PC-3 (cell line): ENCODE measurements around the gene UROC1. TPM values are rescaled to one million over a fixed set of nuclear protein-coding genes. Genes with fewer than 3 reads are reported as not detected.

Source experiments
- ATAC-seq: fragments of 200-7000 bp; cut with Tn5 transposase; 2 replicates; pipeline ENCODE4 v1.9.1; 2020; ENCODE audit warnings: mild to moderate bottlenecking, moderate library complexity
- BruUV-seq: library from RNA; stranded (reverse); fragments of 400-500 nt; replicated peaks from 2 replicates; lab custom pipeline; 2021; lab: Mats Ljungman, UMichigan
- CTCF ChIA-PET: fragments of 300-600 bp; sonication (Branson Sonifier 250); formaldehyde crosslinking; loops from one replicate; lab custom pipeline; 2022; ENCODE audit warnings: antibody characterized with exemption; lab: Charles Lee
- POLR2A ChIA-PET: fragments of 300-600 bp; sonication (Branson Sonifier 250); formaldehyde crosslinking; loops from one replicate; lab custom pipeline; 2022; ENCODE audit warnings: antibody characterized with exemption; ENCODE audit not compliant: unreplicated experiment; lab: Charles Lee
- DNase-seq: peaks from one replicate; pipeline ENCODE4 v3.0.0-alpha.2; 2015
- H2AFZ ChIP-seq: fragments of 300-600 bp; sonication (generic); 2 replicates; pipeline ENCODE4 v1.6.0; 2016; ENCODE audit warnings: antibody characterized with exemption, low read length
- H3F3A ChIP-seq: fragments of 300-600 bp; sonication (generic); one replicate; pipeline ENCODE4 v1.6.0; 2017; ENCODE audit warnings: antibody characterized with exemption, low read length, control low read depth, mild to moderate bottlenecking; ENCODE audit not compliant: unreplicated experiment
- H3K27ac ChIP-seq: fragments of 300-600 bp; sonication (generic); 2 replicates; pipeline ENCODE4 v1.5.1; 2016; ENCODE audit warnings: mild to moderate bottlenecking, low read length
- H3K27me3 ChIP-seq: fragments of 300-600 bp; sonication (generic); 2 replicates; pipeline ENCODE4 v1.6.1; 2016; ENCODE audit warnings: low read length, mixed read lengths
- H3K36me3 ChIP-seq: fragments of 300-600 bp; sonication (generic); 2 replicates; pipeline ENCODE4 v1.6.1; 2016; ENCODE audit warnings: low read depth, mixed run types, low read length, mixed read lengths
- H3K4me1 ChIP-seq: fragments of 300-600 bp; sonication (generic); 2 replicates; pipeline ENCODE4 v1.5.1; 2016; ENCODE audit warnings: low read length; ENCODE audit not compliant: insufficient read depth
- H3K4me2 ChIP-seq: fragments of 300-600 bp; sonication (generic); 2 replicates; pipeline ENCODE4 v1.6.0; 2016; ENCODE audit warnings: low read length
- H3K4me3 ChIP-seq: fragments of 300-600 bp; sonication (generic); 2 replicates; pipeline ENCODE4 v1.5.1; 2016; ENCODE audit warnings: mild to moderate bottlenecking, low read length, mixed read lengths
- H3K79me2 ChIP-seq: fragments of 300-600 bp; sonication (generic); 2 replicates; pipeline ENCODE4 v1.6.1; 2017; ENCODE audit warnings: low read length, mixed read lengths
- H3K9ac ChIP-seq: fragments of 300-600 bp; sonication (generic); 2 replicates; pipeline ENCODE4 v1.6.0; 2016; ENCODE audit warnings: mild to moderate bottlenecking, low read length
- H3K9me2 ChIP-seq: fragments of 300-600 bp; sonication (generic); replicated peaks from 2 replicates; pipeline ENCODE4 v1.6.1; 2016; ENCODE audit warnings: mixed run types, low read length, mixed read lengths
- H3K9me3 ChIP-seq: fragments of 300-600 bp; sonication (generic); 2 replicates; pipeline ENCODE4 v1.6.1; 2016; ENCODE audit warnings: low read length, mixed read lengths
- H4K20me1 ChIP-seq: fragments of 300-600 bp; sonication (generic); 2 replicates; pipeline ENCODE4 v1.6.1; 2016; ENCODE audit warnings: low read length, mixed read lengths
- CTCF ChIP-seq: fragments of 300-600 bp; sonication (generic); conservative IDR thresholded peaks from 2 replicates; pipeline ENCODE4 v1.5.1; 2017; ENCODE audit warnings: antibody characterized with exemption, low read depth, mild to moderate bottlenecking, low read length
- EZH2 ChIP-seq: fragments of 300-600 bp; sonication (generic); IDR thresholded peaks from one replicate; pipeline ENCODE4 v1.6.1; 2017; ENCODE audit warnings: antibody characterized with exemption, mild to moderate bottlenecking, low read length; ENCODE audit not compliant: unreplicated experiment
- EZH2phosphoT487 ChIP-seq: fragments of 300-600 bp; sonication (generic); IDR thresholded peaks from 2 replicates; pipeline ENCODE4 v1.6.1; 2018; ENCODE audit warnings: mild to moderate bottlenecking, antibody characterized with exemption, low read length, borderline replicate concordance
- intact Hi-C: fragments of 100-400 bp; cut with micrococcal nuclease; formaldehyde crosslinking; loops from 2 replicates; pipeline ENCODE4 v1.9.0; 2023
- total RNA-seq: library from RNA; depleted of rRNA; stranded (reverse); fragments of >200 nt; gene quantifications from 2 replicates; pipeline ENCODE4 v1.2.3, GENCODE V29; 2014

UROC1 gene
- total RNA-seq, 1 experiment from 2014 or later: not detected

GRCh38 chr3:126494970-126495230 lies 22.7 kb downstream of the UROC1 start:
- Histone ChIP-seq H3K27me3 (no peaks in the 10 kb centered on the region), H4K20me1 (no peaks in the 10 kb centered on the region), H3F3A (no peaks in the 10 kb centered on the region), H3K27ac (no peak overlapping the region), H2AFZ (no peak overlapping the region), H3K4me1 (no peaks in the 10 kb centered on the region; the same call in 1 of the 2 replicates), H3K9me2 (no peaks in the 10 kb centered on the region), H3K9me3 (no peaks in the 10 kb centered on the region), H3K9ac (no peak overlapping the region), H3K79me2 (no peaks in the 10 kb centered on the region), H3K4me2 (no peak overlapping the region), H3K4me3 (no peak overlapping the region), H3K36me3 (no peaks in the 10 kb centered on the region)
- intact Hi-C loops: no loop called here
- ATAC-seq (no peak), DNase-seq (no peak)
- BruUV-seq: no TSS peak
- no peak for TF ChIP-seq CTCF
- no peak for TF ChIP-seq EZH2
- no peak for TF ChIP-seq EZH2phosphoT487
- ChIA-PET POLR2A (no interaction called here), CTCF (no interaction called here)

GRCh38 chr3:126494204-126494969 lies 23.2 kb downstream of the UROC1 start:
- H3K4me3 ChIP-seq: no peak overlapping the region
- intact Hi-C loops: no loop called here
- no TSS peak for BruUV-seq
- ATAC-seq (no peak; the same call in 1 of the 2 replicates), DNase-seq (no peak)
- no peaks in the 10 kb centered on the region for H3K9me3 ChIP-seq
- no peak overlapping the region for H3K4me2 ChIP-seq
- no peaks in the 10 kb centered on the region; the same call in 1 of the 2 replicates for H3K4me1 ChIP-seq
- no peaks in the 10 kb centered on the region for H3K36me3 ChIP-seq
- no peak overlapping the region for H3K9ac ChIP-seq
- no peaks in the 10 kb centered on the region for H3K9me2 ChIP-seq
- ChIA-PET CTCF (no interaction called here), POLR2A (no interaction called here)
- TF ChIP-seq CTCF: no peak
- no peak for TF ChIP-seq EZH2phosphoT487
- TF ChIP-seq EZH2: no peak
- H4K20me1 ChIP-seq: no peaks in the 10 kb centered on the region
- H3F3A ChIP-seq: no peaks in the 10 kb centered on the region
- no peak overlapping the region for H2AFZ ChIP-seq
- H3K79me2 ChIP-seq: no peaks in the 10 kb centered on the region
- no peaks in the 10 kb centered on the region for H3K27me3 ChIP-seq
- H3K27ac ChIP-seq: no peak overlapping the region

GRCh38 chr3:126493739-126494138 lies 23.8 kb downstream of the UROC1 start:
- Histone ChIP-seq H3K9me3 (no peaks in the 10 kb centered on the region), H3K27ac (no peak overlapping the region), H3K4me3 (no peak overlapping the region), H3K27me3 (no peaks in the 10 kb centered on the region), H4K20me1 (no peaks in the 10 kb centered on the region), H3K4me1 (no peaks in the 10 kb centered on the region; the same call in 1 of the 2 replicates), H3K36me3 (no peaks in the 10 kb centered on the region), H3K9ac (no peak overlapping the region), H3K4me2 (no peak overlapping the region), H3K79me2 (no peaks in the 10 kb centered on the region), H3F3A (no peaks in the 10 kb centered on the region), H2AFZ (no peak overlapping the region), H3K9me2 (no peaks in the 10 kb centered on the region)
- intact Hi-C loops: no loop called here
- no peak for ATAC-seq
- CTCF ChIA-PET: no interaction called here
- POLR2A ChIA-PET: no interaction called here
- DNase-seq: no peak
- no TSS peak for BruUV-seq
- no peak for TF ChIP-seq CTCF
- no peak for TF ChIP-seq EZH2
